Measurements from ENCODE around the gene NOP10.

Gene NOP10

GRCh38 chr15:34331809-34332208, 11.1 kb downstream of the NOP10 start:
- DNase-seq (ENCODE audit: low read depth) = peak; percentile 51

- DNase-seq (ENCODE audit: low read depth) = no peak
Observed at GRCh38 chr15:34330279-34330678, 12.7 kb downstream of the NOP10 start.

- DNase-seq (ENCODE audit: low read depth) = no peak
Observed at GRCh38 chr15:34329006-34329405, 13.9 kb downstream of the NOP10 start.

GRCh38 chr15:34327906-34328305, 15.0 kb downstream of the NOP10 start:
- DNase-seq (ENCODE audit: low read depth) = no peak

GRCh38 chr15:34325368-34325767, 17.6 kb downstream of the NOP10 start:
- no peak for DNase-seq (ENCODE audit: low read depth)

GRCh38 chr15:34324933-34325332, 18.0 kb downstream of the NOP10 start:
- no peak for DNase-seq (ENCODE audit: low read depth)

- no peak for DNase-seq (ENCODE audit: low read depth)
Observed at GRCh38 chr15:34323217-34323616, 19.7 kb downstream of the NOP10 start.

GRCh38 chr15:34318277-34319079, 24.5 kb downstream of the NOP10 start:
- peak; percentile 68 for DNase-seq (ENCODE audit: low read depth)

GRCh38 chr15:34314491-34315490, 28.1 kb downstream of the NOP10 start:
- no peak for DNase-seq (ENCODE audit: low read depth)

GRCh38 chr15:34311563-34311962, 31.4 kb downstream of the NOP10 start:
- DNase-seq (ENCODE audit: low read depth) = no peak

- DNase-seq (ENCODE audit: low read depth) = peak; percentile 76
Observed at GRCh38 chr15:34304613-34305012, 38.3 kb downstream of the NOP10 start.

- no peak for DNase-seq (ENCODE audit: low read depth)
Observed at GRCh38 chr15:34301058-34301457, 41.9 kb downstream of the NOP10 start.

- DNase-seq (ENCODE audit: low read depth) = peak; percentile 7
Observed at GRCh38 chr15:34297059-34297458, 45.9 kb downstream of the NOP10 start.

- DNase-seq (ENCODE audit: low read depth) = no peak
Observed at GRCh38 chr15:34292621-34293020, 50.3 kb downstream of the NOP10 start.

All from iris pigment epithelial cell (primary cell).